H1 (cell line): ENCODE results near the gene ELOVL1. TPM values are rescaled to one million over a fixed set of nuclear protein-coding genes. Genes with fewer than 3 reads are reported as not detected.

Experiments
- CTCF ChIA-PET: fragments of 300-600 bp; sonication (Branson Sonifier 250); formaldehyde crosslinking; loops from one replicate; lab custom pipeline; 2021; ENCODE audit not compliant: partially characterized antibody; lab: Charles Lee
- POLR2A ChIA-PET: fragments of 300-600 bp; sonication (Branson Sonifier 250); formaldehyde crosslinking; loops from one replicate; lab custom pipeline; 2021; ENCODE audit warnings: inconsistent platforms; ENCODE audit not compliant: partially characterized antibody; lab: Charles Lee
- DNase-seq, 2 experiments: peaks; one replicate each; pipeline versions ENCODE4 v3.0.0 to v3.0.0-alpha.2; 2010 to 2022; ENCODE audit warnings: low spot score in 2 of 2, low read depth in 1 of 2, mixed read lengths in 1 of 2
- FAIRE-seq: peaks from 2 replicates; lab custom pipeline; 2011; peaks lifted over from hg19 to GRCh38; lab: Jason Lieb, UNC
- H2AFZ ChIP-seq: 2 replicates; pipeline ENCODE4 v1.8.1; 2012; ENCODE audit warnings: low read length, inconsistent platforms
- H2AK5ac ChIP-seq: 2 replicates; pipeline ENCODE4 v1.6.1; 2013; ENCODE audit warnings: low read depth, low read length
- H2BK120ac ChIP-seq: replicated peaks from 2 replicates; pipeline ENCODE3; 2013; ENCODE audit warnings: low read depth, low read length, inconsistent platforms
- H2BK12ac ChIP-seq: 2 replicates; pipeline ENCODE4 v1.6.1; 2013; ENCODE audit warnings: low read depth, low read length
- H2BK15ac ChIP-seq: 2 replicates; pipeline ENCODE4 v1.6.1; 2013; ENCODE audit warnings: low read length
- H2BK20ac ChIP-seq: 2 replicates; pipeline ENCODE4 v1.6.1; 2013; ENCODE audit warnings: low read length
- H2BK5ac ChIP-seq: 2 replicates; pipeline ENCODE4 v1.6.1; 2013; ENCODE audit warnings: low read depth, low read length
- H3K14ac ChIP-seq: 2 replicates; pipeline ENCODE4 v1.6.1; 2013; ENCODE audit warnings: inconsistent platforms; ENCODE audit not compliant: insufficient read length
- H3K18ac ChIP-seq: 2 replicates; pipeline ENCODE4 v1.6.1; 2013; ENCODE audit warnings: low read length; ENCODE audit errors: extremely low read depth
- H3K23ac ChIP-seq: 2 replicates; pipeline ENCODE4 v1.6.1; 2013; ENCODE audit warnings: inconsistent platforms; ENCODE audit not compliant: insufficient read length
- H3K23me2 ChIP-seq: 2 replicates; pipeline ENCODE4 v1.6.1; 2013; ENCODE audit warnings: low read depth, low read length
- H3K27ac ChIP-seq: 2 replicates; pipeline ENCODE4 v1.6.1; 2011; ENCODE audit warnings: low read depth, low read length, inconsistent platforms
- H3K27me3 ChIP-seq, 4 experiments: replicated peaks in 1 of 4; 1 replicate in 1 of 4; 2 replicates in 3 of 4; pipeline versions ENCODE4 v1.6.1 to v1.8.1; 2011 to 2013; ENCODE audit warnings: low read length in 3 of 4, mild to moderate bottlenecking in 3 of 4, inconsistent platforms in 2 of 4, mixed read lengths in 2 of 4, moderate library complexity in 1 of 4; ENCODE audit not compliant: control insufficient read depth in 3 of 4, insufficient read depth in 3 of 4; ENCODE audit errors: extremely low read depth in 1 of 4
- H3K36me3 ChIP-seq, 4 experiments: 2 replicates each; pipeline versions ENCODE4 v1.6.1 to v1.8.1; 2011 to 2013; ENCODE audit warnings: mild to moderate bottlenecking in 4 of 4, low read length in 3 of 4, moderate library complexity in 2 of 4, control low read depth in 1 of 4, inconsistent platforms in 1 of 4; ENCODE audit not compliant: insufficient read depth in 4 of 4, control insufficient read depth in 2 of 4
- H3K4ac ChIP-seq: replicated peaks from 2 replicates; pipeline ENCODE3; 2013; ENCODE audit warnings: low read length, low read depth, mixed read lengths, inconsistent platforms; ENCODE audit not compliant: insufficient read length
- H3K4me1 ChIP-seq, 4 experiments: replicated peaks in 1 of 4; 1 replicate in 1 of 4; 2 replicates in 3 of 4; pipeline versions ENCODE4 v1.6.1 to v1.8.1; 2011 to 2013; ENCODE audit warnings: low read length in 3 of 4, inconsistent platforms in 2 of 4, mixed read lengths in 1 of 4; ENCODE audit not compliant: insufficient read depth in 4 of 4, control insufficient read depth in 3 of 4
- H3K4me2 ChIP-seq, 2 experiments: 2 replicates each; pipeline versions ENCODE4 v1.6.1 to v1.8.1; 2011 to 2013; ENCODE audit warnings: low read depth in 2 of 2, low read length in 2 of 2, control low read depth in 1 of 2, inconsistent platforms in 1 of 2, mild to moderate bottlenecking in 1 of 2; ENCODE audit not compliant: insufficient read depth in 1 of 2
- H3K4me3 ChIP-seq, 4 experiments: fragments of 200-600, 300-600 bp in 1 of 4; sonication (generic), shearing (Covaris generic), sonication (Bioruptor Twin) in 1 of 4; 2 replicates each; pipeline versions ENCODE4 v1.5.1 to v1.8.1; 2011 to 2016; ENCODE audit warnings: low read length in 4 of 4, low read depth in 3 of 4, control low read depth in 2 of 4, inconsistent platforms in 2 of 4, mild to moderate bottlenecking in 2 of 4, mixed read lengths in 1 of 4, moderate library complexity in 1 of 4; ENCODE audit not compliant: insufficient read depth in 2 of 4; ENCODE audit errors: extremely low read depth in 1 of 4
- H3K56ac ChIP-seq: replicated peaks from 2 replicates; pipeline ENCODE3; 2013; ENCODE audit warnings: low read depth, mild to moderate bottlenecking, mixed read lengths, low read length, inconsistent platforms; ENCODE audit not compliant: insufficient read length
- H3K79me1 ChIP-seq: 2 replicates; pipeline ENCODE4 v1.6.1; 2013; ENCODE audit warnings: low read depth, low read length, control low read depth
- H3K79me2 ChIP-seq, 2 experiments: 2 replicates each; pipeline versions ENCODE4 v1.6.1 to v1.8.1; 2012 to 2013; ENCODE audit warnings: low read length in 2 of 2, mild to moderate bottlenecking in 2 of 2, inconsistent platforms in 1 of 2; ENCODE audit not compliant: insufficient read depth in 2 of 2, control insufficient read depth in 1 of 2
- H3K9ac ChIP-seq, 4 experiments: replicated peaks in 1 of 4; 1 replicate in 1 of 4; 2 replicates in 3 of 4; pipeline versions ENCODE4 v1.6.1 to v1.8.1; 2011 to 2013; ENCODE audit warnings: low read depth in 3 of 4, low read length in 3 of 4, control low read depth in 2 of 4, mild to moderate bottlenecking in 2 of 4, moderate library complexity in 2 of 4, inconsistent platforms in 1 of 4; ENCODE audit errors: extremely low read depth in 1 of 4
- H3K9me3 ChIP-seq, 2 experiments: 2 replicates each; pipeline versions ENCODE4 v1.6.1 to v1.8.1; 2012 to 2013; ENCODE audit warnings: mild to moderate bottlenecking in 2 of 2, moderate library complexity in 2 of 2, control low read depth in 1 of 2, inconsistent platforms in 1 of 2, low read depth in 1 of 2, low read length in 1 of 2, mixed read lengths in 1 of 2; ENCODE audit not compliant: insufficient read depth in 2 of 2
- H4K20me1 ChIP-seq, 2 experiments: replicated peaks in 1 of 2; 2 replicates each; pipeline versions ENCODE3 to v1.8.1; 2011 to 2013; ENCODE audit warnings: inconsistent platforms in 2 of 2, low read length in 2 of 2, mild to moderate bottlenecking in 1 of 2; ENCODE audit not compliant: insufficient read depth in 2 of 2, control insufficient read depth in 1 of 2
- H4K5ac ChIP-seq: 2 replicates; pipeline ENCODE4 v1.6.1; 2013; ENCODE audit warnings: low read length, low read depth, mixed read lengths, inconsistent platforms; ENCODE audit not compliant: insufficient read length
- H4K8ac ChIP-seq: 2 replicates; pipeline ENCODE4 v1.8.0; 2013; ENCODE audit warnings: mild to moderate bottlenecking, moderate library complexity, low read length, inconsistent platforms; ENCODE audit not compliant: insufficient read depth; ENCODE audit errors: extremely low read depth
- H4K91ac ChIP-seq: replicated peaks from 2 replicates; pipeline ENCODE3; 2013; ENCODE audit warnings: low read length, mixed read lengths, inconsistent platforms; ENCODE audit not compliant: insufficient read length
- GABPA ChIP-seq: IDR thresholded peaks from 2 replicates; pipeline ENCODE4 v1.6.1; 2011; ENCODE audit warnings: mild to moderate bottlenecking, low read length, moderate library complexity, borderline replicate concordance; ENCODE audit not compliant: insufficient read depth
- RAD21 ChIP-seq, 2 experiments: IDR thresholded peaks in 1 of 2; conservative IDR thresholded peaks in 1 of 2; 2 replicates each; pipeline ENCODE4 v1.6.1; 2011; ENCODE audit warnings: low read depth in 2 of 2, low read length in 2 of 2, improper control_type of control experiment in 1 of 2, inconsistent platforms in 1 of 2, mild to moderate bottlenecking in 1 of 2, moderate library complexity in 1 of 2
- SIRT6 ChIP-seq: IDR thresholded peaks from one replicate; pipeline ENCODE4 v1.7.1; 2012; ENCODE audit warnings: low read length, inconsistent platforms
- TBP ChIP-seq: IDR thresholded peaks from 2 replicates; pipeline ENCODE4 v1.6.1; 2011; ENCODE audit warnings: low read depth, low read length, improper control_type of control experiment
- WGBS, 2 experiments: shearing (Covaris generic) in 1 of 2; methylation state at CpG; one replicate each; pipeline versions ENCODE4 v1.1.6 to v1.1.7; 2013 to 2015; ENCODE audit warnings: low lambda C conversion rate in 2 of 2, mixed read lengths in 2 of 2, inconsistent platforms in 1 of 2, low coverage in 1 of 2, missing lambda C conversion rate in 1 of 2; ENCODE audit not compliant: insufficient replicate concordance in 2 of 2, insufficient coverage in 1 of 2, insufficient read length in 1 of 2; ENCODE audit errors: extremely low coverage in 1 of 2, missing lambda C conversion rate in 1 of 2; 5-methylcytosine and 5-hydroxymethylcytosine counted together
- polyA plus RNA-seq, 7 experiments: library from polyadenylated mRNA; depleted of rRNA in 3 of 7; stranded (reverse) in 5 of 7; unstranded in 2 of 7; fragments of >200 nt in 5 of 7; fragments of 200-250 nt in 2 of 7; gene quantifications; 1 replicate in 5 of 7; 2 replicates in 1 of 7; 4 replicates in 1 of 7; pipeline versions ENCODE4 v1.2.1 to v1.2.3, GENCODE V29; 2011 to 2013; ENCODE audit warnings: missing spikeins in 2 of 7, mixed read lengths in 2 of 7
- total RNA-seq: library from RNA; stranded (reverse); fragmentation: NEBNext Ultra II Directional; extraction: Animal tissue kit (Norgen Biotek cat#: 25700); gene quantifications from 2 replicates; pipeline ENCODE4 v1.2.1, GENCODE V29; 2021
- TF ChIP-seq, protein P1 (sequence below): IDR thresholded peaks from 2 replicates; pipeline ENCODE4 v1.6.1; 2012; ENCODE audit warnings: inconsistent platforms

Gene ELOVL1
- total and polyA plus RNA-seq, 2 of the 8 experiments (the other 6 are each of a cell fraction or from before 2014, with no cell fraction given), result 28.5 to 68.1 TPM

DNA sequence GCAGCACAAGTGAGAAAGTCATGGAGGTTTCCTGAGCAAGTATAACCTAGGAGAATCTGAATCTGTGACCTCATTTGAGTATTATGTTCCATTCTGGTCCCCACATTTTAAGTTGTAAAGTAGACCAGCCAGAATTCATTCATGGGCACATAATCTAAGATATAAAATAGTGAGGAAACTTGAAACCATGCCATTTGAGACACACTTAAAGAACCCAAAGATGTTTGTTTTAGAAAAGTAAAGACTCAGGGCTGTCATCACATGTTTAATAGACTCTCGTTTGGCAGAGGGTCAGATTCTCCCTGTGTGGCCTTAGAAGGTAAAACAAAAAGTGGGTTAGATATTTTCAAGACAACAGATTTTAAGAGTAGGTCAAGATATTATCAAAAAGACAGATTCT lies 28.2 kb upstream of the ELOVL1 start:
- Histone ChIP-seq H3K56ac (no peak overlapping the region), H2BK5ac (no peak overlapping the region), H4K91ac (no peak overlapping the region), H4K8ac (no peak overlapping the region)
- FAIRE-seq, result no peak
- TF ChIP-seq, protein P1, sequence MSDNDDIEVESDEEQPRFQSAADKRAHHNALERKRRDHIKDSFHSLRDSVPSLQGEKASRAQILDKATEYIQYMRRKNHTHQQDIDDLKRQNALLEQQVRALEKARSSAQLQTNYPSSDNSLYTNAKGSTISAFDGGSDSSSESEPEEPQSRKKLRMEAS, result no peak
- TF ChIP-seq SIRT6 (no peak), TBP (no peak), RAD21 (IDR thresholded peaks at IDR 0.05 in 1 of 2, conservative IDR thresholded peaks at IDR 0.05 in 1 of 2; ENCODE audit: low read depth in 2 of 2, low read length in 2 of 2) (no peak), GABPA (no peak)
- TF ChIP-seq, all 59 proteins: peak for 0
- DNase-seq, result no peak
- POLR2A ChIA-PET, result no interaction called here
- no peak overlapping the region for H2BK120ac ChIP-seq
- no peak overlapping the region for H2BK12ac ChIP-seq
- no peaks in the 10 kb centered on the region for H3K27me3 ChIP-seq
- no peak overlapping the region for H2AFZ ChIP-seq
- H3K4me3 ChIP-seq, result no peak overlapping the region
- no peak overlapping the region for H3K4ac ChIP-seq
- H3K79me2 ChIP-seq, result no peaks in the 10 kb centered on the region
- H3K23ac ChIP-seq, result no peak overlapping the region
- H3K9me3 ChIP-seq, result no peaks in the 10 kb centered on the region
- H3K18ac ChIP-seq, result no peak overlapping the region
- no peak overlapping the region for H3K4me2 ChIP-seq
- no peak overlapping the region for H3K9ac ChIP-seq
- H2BK20ac ChIP-seq, result no peak overlapping the region
- peaks cover 0 to 2% (median 0%) of the 10 kb centered on the region in 4 experiments; a peak in 1 of 8 replicates for H3K36me3 ChIP-seq
- 74% methylated on average over 1 of the region's 1 CpG; no CpG with 5 or more reads in 1 of the 2 experiments for WGBS, 2 experiments
- no peak overlapping the region for H3K27ac ChIP-seq
- no peaks in the 10 kb centered on the region for H3K79me1 ChIP-seq
- H3K23me2 ChIP-seq, result no peaks in the 10 kb centered on the region
- H4K20me1 ChIP-seq, result no peaks in the 10 kb centered on the region
- CTCF ChIA-PET, result interaction anchor here (1.7 kb wide), 1 partner anchor 19 kb away, joined by 4 read pairs; no protein-coding TSS in a partner anchor
- no peak overlapping the region for H2BK15ac ChIP-seq
- H2AK5ac ChIP-seq, result no peak overlapping the region
- H3K14ac ChIP-seq, result no peak overlapping the region
- H4K5ac ChIP-seq, result no peak overlapping the region
- H3K4me1 ChIP-seq, result no peaks in the 10 kb centered on the region
